Retinal pigment epithelial cell (primary cell): ENCODE measurements around the gene TMEM273.

Source experiments
- DNase-seq: peaks from one replicate; pipeline ENCODE4 v3.0.0-alpha.2; 2010; ENCODE audit warnings: low read depth
- H3K4me3 ChIP-seq: 2 replicates; pipeline ENCODE4 v1.5.1; 2011; ENCODE audit warnings: mild to moderate bottlenecking, low read length, control low read depth, moderate library complexity
- CTCF ChIP-seq: conservative IDR thresholded peaks from 2 replicates; pipeline ENCODE4 v1.5.1; 2011; ENCODE audit warnings: low read depth, low read length, control low read depth, inconsistent platforms

TMEM273 gene

GRCh38 chr10:49110684-49111319, 77.4 kb downstream of the TMEM273 start:
- no peak overlapping the region for H3K4me3 ChIP-seq
- no peak for DNase-seq
- TF ChIP-seq CTCF: no peak

GRCh38 chr10:49109669-49110340, 78.4 kb downstream of the TMEM273 start:
- TF ChIP-seq CTCF: no peak
- DNase-seq: no peak
- no peak overlapping the region for H3K4me3 ChIP-seq

- no peak for DNase-seq
- H3K4me3 ChIP-seq: no peak overlapping the region
- TF ChIP-seq CTCF: no peak
Measured at GRCh38 chr10:49108656-49109055, 79.5 kb downstream of the TMEM273 start.

DNA sequence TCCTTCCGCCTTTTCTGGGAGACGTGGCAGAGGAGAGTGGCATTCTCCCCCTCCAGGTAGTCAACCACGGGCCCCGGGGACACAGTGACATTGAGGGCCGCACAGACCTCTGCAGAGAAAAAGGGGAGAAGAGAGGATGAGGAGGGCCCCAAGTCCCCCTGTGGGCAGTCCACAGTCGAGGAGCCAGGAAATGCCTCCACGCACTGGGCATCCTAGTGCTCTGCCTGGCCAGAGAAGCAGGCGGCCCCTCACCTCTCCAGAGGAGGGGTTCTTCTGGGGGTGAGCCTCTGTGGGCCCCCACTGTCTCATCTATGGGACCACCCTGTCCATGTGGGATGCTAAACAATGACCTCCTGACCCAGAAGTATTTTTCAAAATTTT, 80.3 kb downstream of the TMEM273 start:
- no peak overlapping the region for H3K4me3 ChIP-seq
- TF ChIP-seq CTCF: no peak
- no peak for DNase-seq

GRCh38 chr10:49107111-49107886, 80.9 kb downstream of the TMEM273 start:
- TF ChIP-seq CTCF: no peak
- H3K4me3 ChIP-seq: no peak overlapping the region
- no peak for DNase-seq

DNA sequence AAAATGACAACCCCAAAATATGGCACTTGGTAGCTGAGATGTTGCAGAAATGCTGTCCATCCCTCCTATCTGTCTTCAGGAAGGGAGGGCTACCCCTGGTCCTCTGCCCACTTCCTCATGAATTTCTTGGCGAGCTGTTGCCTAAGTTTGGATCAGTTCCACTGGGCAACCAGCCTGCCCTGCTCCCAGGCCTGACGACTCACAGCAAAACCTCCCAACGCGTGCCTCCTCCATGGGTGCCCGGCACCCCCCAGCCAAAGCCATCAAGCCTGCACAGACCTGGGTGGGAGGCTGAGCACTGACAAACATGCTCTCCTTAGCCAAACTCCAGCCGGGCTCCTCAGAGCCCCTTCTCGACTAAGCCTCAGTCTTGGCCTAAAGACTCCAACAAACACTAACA, 81.7 kb downstream of the TMEM273 start:
- TF ChIP-seq CTCF: no peak
- DNase-seq: no peak
- H3K4me3 ChIP-seq: no peak overlapping the region
